ENCODE results near the gene GNG4. TPM values are rescaled to one million over a fixed set of nuclear protein-coding genes. Genes with fewer than 3 reads are reported as not detected.

GNG4 gene
- 10.6 TPM for polyA plus RNA-seq (2012; ENCODE audit: insufficient read depth, insufficient read length)

GRCh38 chr1:235649368-235650163 lies at the start of gene GNG4:
GNG4 (minus strand) TSS chr1:235649784; CDS start chr1:235583838, 65,946 bp downstream.
- DNase-seq (ENCODE audit: low read depth, low spot score): no peak
- peak within 1 kb of the TSS; percentile 53 for H3K4me3 ChIP-seq (ENCODE audit: low read length)

- no peak overlapping the region for H3K4me3 ChIP-seq (ENCODE audit: low read length)
Measured at GRCh38 chr1:235697508-235697907, 47.9 kb upstream of the GNG4 start.

GRCh38 chr1:235689356-235689755 lies 39.8 kb upstream of the GNG4 start:
- DNase-seq (ENCODE audit: low read depth, low spot score): no peak
- H3K4me3 ChIP-seq (ENCODE audit: low read length): no peak overlapping the region

More at GRCh38 chr1:235697508-235697907, 47.9 kb upstream of the GNG4 start:
- DNase-seq (ENCODE audit: low read depth, low spot score): peak; percentile 10

GRCh38 chr1:235688096-235688495 lies 38.5 kb upstream of the GNG4 start:
- H3K4me3 ChIP-seq (ENCODE audit: low read length): no peak overlapping the region
- DNase-seq (ENCODE audit: low read depth, low spot score): no peak

- H3K4me3 ChIP-seq (ENCODE audit: low read length): no peak overlapping the region
- DNase-seq (ENCODE audit: low read depth, low spot score): no peak
Measured at GRCh38 chr1:235683653-235684052, 34.1 kb upstream of the GNG4 start.

- no peak overlapping the region for H3K4me3 ChIP-seq (ENCODE audit: low read length)
- no peak for DNase-seq (ENCODE audit: low read depth, low spot score)
Measured at GRCh38 chr1:235682216-235682615, 32.6 kb upstream of the GNG4 start.

- no peak for DNase-seq (ENCODE audit: low read depth, low spot score)
- H3K4me3 ChIP-seq (ENCODE audit: low read length): no peak overlapping the region
Measured at GRCh38 chr1:235679644-235680043, 30.1 kb upstream of the GNG4 start.

- no peak overlapping the region for H3K4me3 ChIP-seq (ENCODE audit: low read length)
- DNase-seq (ENCODE audit: low read depth, low spot score): no peak
Measured at GRCh38 chr1:235679005-235679404, 29.4 kb upstream of the GNG4 start.

GRCh38 chr1:235675152-235675890 lies 25.7 kb upstream of the GNG4 start:
- no peak for DNase-seq (ENCODE audit: low read depth, low spot score)

GRCh38 chr1:235673981-235674380 lies 24.4 kb upstream of the GNG4 start:
- no peak for DNase-seq (ENCODE audit: low read depth, low spot score)

More at GRCh38 chr1:235675152-235675890, 25.7 kb upstream of the GNG4 start:
- H3K4me3 ChIP-seq (ENCODE audit: low read length): no peak overlapping the region

GRCh38 chr1:235671992-235672391 lies 22.4 kb upstream of the GNG4 start:
- DNase-seq (ENCODE audit: low read depth, low spot score): no peak
- no peak overlapping the region for H3K4me3 ChIP-seq (ENCODE audit: low read length)

More at GRCh38 chr1:235673981-235674380, 24.4 kb upstream of the GNG4 start:
- H3K4me3 ChIP-seq (ENCODE audit: low read length): no peak overlapping the region

- no peak for DNase-seq (ENCODE audit: low read depth, low spot score)
- H3K4me3 ChIP-seq (ENCODE audit: low read length): no peak overlapping the region
Measured at GRCh38 chr1:235670157-235670776, 20.7 kb upstream of the GNG4 start.

- no peak overlapping the region for H3K4me3 ChIP-seq (ENCODE audit: low read length)
Measured at GRCh38 chr1:235669277-235669676, 19.7 kb upstream of the GNG4 start.

GRCh38 chr1:235663628-235664027 lies 14.0 kb upstream of the GNG4 start:
- DNase-seq (ENCODE audit: low read depth, low spot score): no peak
- H3K4me3 ChIP-seq (ENCODE audit: low read length): no peak overlapping the region

More at GRCh38 chr1:235669277-235669676, 19.7 kb upstream of the GNG4 start:
- no peak for DNase-seq (ENCODE audit: low read depth, low spot score)

GRCh38 chr1:235661568-235661967 lies 12.0 kb upstream of the GNG4 start:
- H3K4me3 ChIP-seq (ENCODE audit: low read length): no peak overlapping the region
- DNase-seq (ENCODE audit: low read depth, low spot score): no peak

GRCh38 chr1:235659186-235659771 lies 9.7 kb upstream of the GNG4 start:
- no peak overlapping the region for H3K4me3 ChIP-seq (ENCODE audit: low read length)
- no peak for DNase-seq (ENCODE audit: low read depth, low spot score)

- DNase-seq (ENCODE audit: low read depth, low spot score): no peak
- no peak overlapping the region for H3K4me3 ChIP-seq (ENCODE audit: low read length)
Measured at GRCh38 chr1:235657747-235658526, 8.4 kb upstream of the GNG4 start.

- no peak overlapping the region for H3K4me3 ChIP-seq (ENCODE audit: low read length)
- DNase-seq (ENCODE audit: low read depth, low spot score): no peak
Measured at GRCh38 chr1:235657269-235657668, 7.7 kb upstream of the GNG4 start.

GRCh38 chr1:235652364-235652763 lies 2.8 kb upstream of the GNG4 start:
- H3K4me3 ChIP-seq (ENCODE audit: low read length): no peak overlapping the region
- DNase-seq (ENCODE audit: low read depth, low spot score): no peak

Measured in Jurkat, Clone E6-1 (cell line).